ENCODE measurements around the gene BATF.

DNA sequence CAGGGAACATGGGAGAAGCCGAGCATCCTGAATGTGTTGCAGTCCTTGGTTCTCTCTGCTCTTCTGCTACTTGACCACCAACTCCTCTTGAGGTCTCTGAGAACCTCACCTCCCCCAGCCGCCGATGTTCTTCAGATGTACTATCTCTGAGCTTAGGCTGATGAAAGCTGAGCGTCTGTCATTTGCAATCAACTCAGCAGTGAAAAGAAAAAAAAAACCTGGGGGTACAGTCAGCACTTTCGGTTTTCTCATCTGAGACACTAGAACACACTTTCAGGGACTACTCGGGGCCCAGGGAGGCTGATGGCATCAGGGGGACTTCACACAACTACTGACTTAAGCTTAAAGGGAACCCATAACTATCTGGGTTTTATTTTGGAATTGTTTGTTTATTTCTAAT lies 46.5 kb downstream of the BATF start:
- TF ChIP-seq, protein P1, sequence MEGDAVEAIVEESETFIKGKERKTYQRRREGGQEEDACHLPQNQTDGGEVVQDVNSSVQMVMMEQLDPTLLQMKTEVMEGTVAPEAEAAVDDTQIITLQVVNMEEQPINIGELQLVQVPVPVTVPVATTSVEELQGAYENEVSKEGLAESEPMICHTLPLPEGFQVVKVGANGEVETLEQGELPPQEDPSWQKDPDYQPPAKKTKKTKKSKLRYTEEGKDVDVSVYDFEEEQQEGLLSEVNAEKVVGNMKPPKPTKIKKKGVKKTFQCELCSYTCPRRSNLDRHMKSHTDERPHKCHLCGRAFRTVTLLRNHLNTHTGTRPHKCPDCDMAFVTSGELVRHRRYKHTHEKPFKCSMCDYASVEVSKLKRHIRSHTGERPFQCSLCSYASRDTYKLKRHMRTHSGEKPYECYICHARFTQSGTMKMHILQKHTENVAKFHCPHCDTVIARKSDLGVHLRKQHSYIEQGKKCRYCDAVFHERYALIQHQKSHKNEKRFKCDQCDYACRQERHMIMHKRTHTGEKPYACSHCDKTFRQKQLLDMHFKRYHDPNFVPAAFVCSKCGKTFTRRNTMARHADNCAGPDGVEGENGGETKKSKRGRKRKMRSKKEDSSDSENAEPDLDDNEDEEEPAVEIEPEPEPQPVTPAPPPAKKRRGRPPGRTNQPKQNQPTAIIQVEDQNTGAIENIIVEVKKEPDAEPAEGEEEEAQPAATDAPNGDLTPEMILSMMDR (tag by site-specific recombination; IDR thresholded peaks at IDR 0.05) = no peak
- TF ChIP-seq ZNF354C (tag by site-specific recombination; IDR thresholded peaks at IDR 0.05; ENCODE audit: borderline replicate concordance, low read depth) (no peak), ZNF174 (tag by site-specific recombination; IDR thresholded peaks at IDR 0.05) (no peak), SP2 (tag by site-specific recombination; IDR thresholded peaks at IDR 0.05) (no peak)
- TF ChIP-seq, protein P2, sequence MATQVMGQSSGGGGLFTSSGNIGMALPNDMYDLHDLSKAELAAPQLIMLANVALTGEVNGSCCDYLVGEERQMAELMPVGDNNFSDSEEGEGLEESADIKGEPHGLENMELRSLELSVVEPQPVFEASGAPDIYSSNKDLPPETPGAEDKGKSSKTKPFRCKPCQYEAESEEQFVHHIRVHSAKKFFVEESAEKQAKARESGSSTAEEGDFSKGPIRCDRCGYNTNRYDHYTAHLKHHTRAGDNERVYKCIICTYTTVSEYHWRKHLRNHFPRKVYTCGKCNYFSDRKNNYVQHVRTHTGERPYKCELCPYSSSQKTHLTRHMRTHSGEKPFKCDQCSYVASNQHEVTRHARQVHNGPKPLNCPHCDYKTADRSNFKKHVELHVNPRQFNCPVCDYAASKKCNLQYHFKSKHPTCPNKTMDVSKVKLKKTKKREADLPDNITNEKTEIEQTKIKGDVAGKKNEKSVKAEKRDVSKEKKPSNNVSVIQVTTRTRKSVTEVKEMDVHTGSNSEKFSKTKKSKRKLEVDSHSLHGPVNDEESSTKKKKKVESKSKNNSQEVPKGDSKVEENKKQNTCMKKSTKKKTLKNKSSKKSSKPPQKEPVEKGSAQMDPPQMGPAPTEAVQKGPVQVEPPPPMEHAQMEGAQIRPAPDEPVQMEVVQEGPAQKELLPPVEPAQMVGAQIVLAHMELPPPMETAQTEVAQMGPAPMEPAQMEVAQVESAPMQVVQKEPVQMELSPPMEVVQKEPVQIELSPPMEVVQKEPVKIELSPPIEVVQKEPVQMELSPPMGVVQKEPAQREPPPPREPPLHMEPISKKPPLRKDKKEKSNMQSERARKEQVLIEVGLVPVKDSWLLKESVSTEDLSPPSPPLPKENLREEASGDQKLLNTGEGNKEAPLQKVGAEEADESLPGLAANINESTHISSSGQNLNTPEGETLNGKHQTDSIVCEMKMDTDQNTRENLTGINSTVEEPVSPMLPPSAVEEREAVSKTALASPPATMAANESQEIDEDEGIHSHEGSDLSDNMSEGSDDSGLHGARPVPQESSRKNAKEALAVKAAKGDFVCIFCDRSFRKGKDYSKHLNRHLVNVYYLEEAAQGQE (tag by site-specific recombination; IDR thresholded peaks at IDR 0.05) = no peak
